Measurements from ENCODE around the gene SLBP.

The SLBP gene

GRCh38 chr4:1644891-1645657 is 67.0 kb downstream of the SLBP start:
- Histone ChIP-seq H3K9ac (ENCODE audit: low read depth in 1 of 2, low read length in 2 of 2) (no peak overlapping the region), H3K27ac (ENCODE audit: low read depth, low read length) (no peak overlapping the region), H3K27me3 (ENCODE audit: control insufficient read depth in 1 of 2, insufficient read depth in 2 of 2, low read length in 2 of 2) (no peaks in the 10 kb centered on the region), H3K4me3 (ENCODE audit: low read depth in 1 of 2, low read length in 2 of 2) (no peak overlapping the region), H3K36me3 (ENCODE audit: control insufficient read depth in 1 of 2, insufficient read depth in 2 of 2, low read length in 2 of 2) (no peaks in the 10 kb centered on the region), H3K4me1 (ENCODE audit: control insufficient read depth in 1 of 2, insufficient read depth in 2 of 2, low read length in 2 of 2) (no peaks in the 10 kb centered on the region), H3K9me3 (ENCODE audit: control insufficient read depth in 1 of 2, low read length in 2 of 2) (no peaks in the 10 kb centered on the region)

GRCh38 chr4:1643971-1644735 is 68.0 kb downstream of the SLBP start:
- no peaks in the 10 kb centered on the region for H3K4me1 ChIP-seq (ENCODE audit: control insufficient read depth in 1 of 2, insufficient read depth in 2 of 2, low read length in 2 of 2)
- H3K36me3 ChIP-seq (ENCODE audit: control insufficient read depth in 1 of 2, insufficient read depth in 2 of 2, low read length in 2 of 2), result no peaks in the 10 kb centered on the region
- H3K9ac ChIP-seq (ENCODE audit: low read depth in 1 of 2, low read length in 2 of 2), result no peak overlapping the region
- no peaks in the 10 kb centered on the region for H3K27me3 ChIP-seq (ENCODE audit: control insufficient read depth in 1 of 2, insufficient read depth in 2 of 2, low read length in 2 of 2)
- H3K9me3 ChIP-seq (ENCODE audit: control insufficient read depth in 1 of 2, low read length in 2 of 2), result no peaks in the 10 kb centered on the region
- H3K4me3 ChIP-seq (ENCODE audit: low read depth in 1 of 2, low read length in 2 of 2), result no peak overlapping the region
- H3K27ac ChIP-seq (ENCODE audit: low read depth, low read length), result no peak overlapping the region

Measured in duodenal mucosa (tissue), 2 donors.